Activated effector memory CD4-positive, alpha-beta T cell treated with Interleukin-2 at 50 U/mL for 16 hours (primary cell): ENCODE results near the gene ZMIZ1.

Experiments used
- DNase-seq: peaks from one replicate; pipeline ENCODE4 v3.0.0-alpha.2; 2020

Gene ZMIZ1

DNA sequence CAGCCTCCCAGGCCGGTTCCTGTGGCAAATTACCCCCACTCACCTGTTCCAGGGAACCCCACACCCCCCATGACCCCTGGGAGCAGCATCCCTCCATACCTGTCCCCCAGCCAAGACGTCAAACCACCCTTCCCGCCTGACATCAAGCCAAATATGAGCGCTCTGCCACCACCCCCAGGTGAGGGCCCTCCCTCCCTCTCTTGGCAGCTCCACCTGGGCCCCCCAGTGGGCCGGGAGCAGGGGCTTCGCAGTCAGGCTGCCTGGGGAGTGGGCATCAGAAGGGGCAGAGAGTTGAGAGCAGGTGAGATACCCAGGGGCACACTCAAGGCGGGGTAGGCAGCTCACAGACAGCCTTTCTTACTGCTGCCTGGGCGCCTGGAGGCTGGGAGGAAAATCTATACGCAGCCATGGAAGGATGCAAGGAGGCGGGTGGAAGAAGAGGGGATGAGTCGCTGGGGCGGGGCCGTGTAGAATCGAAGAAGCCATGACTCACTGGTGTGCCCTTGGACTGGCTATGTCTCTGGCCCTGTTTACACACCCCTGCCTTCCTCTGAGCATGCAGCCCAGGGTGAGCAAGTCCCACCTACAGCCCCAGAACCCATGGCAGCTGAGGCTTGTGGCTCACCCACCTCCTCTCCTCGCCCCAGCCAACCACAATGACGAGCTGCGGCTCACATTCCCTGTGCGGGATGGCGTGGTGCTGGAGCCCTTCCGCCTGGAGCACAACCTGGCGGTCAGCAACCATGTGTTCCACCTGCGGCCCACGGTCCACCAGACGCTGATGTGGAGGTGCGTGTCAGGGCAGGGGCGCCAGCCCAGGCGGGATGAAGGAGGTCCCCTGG, 229.9 kb downstream of the ZMIZ1 start:
- DNase-seq: no peak

DNA sequence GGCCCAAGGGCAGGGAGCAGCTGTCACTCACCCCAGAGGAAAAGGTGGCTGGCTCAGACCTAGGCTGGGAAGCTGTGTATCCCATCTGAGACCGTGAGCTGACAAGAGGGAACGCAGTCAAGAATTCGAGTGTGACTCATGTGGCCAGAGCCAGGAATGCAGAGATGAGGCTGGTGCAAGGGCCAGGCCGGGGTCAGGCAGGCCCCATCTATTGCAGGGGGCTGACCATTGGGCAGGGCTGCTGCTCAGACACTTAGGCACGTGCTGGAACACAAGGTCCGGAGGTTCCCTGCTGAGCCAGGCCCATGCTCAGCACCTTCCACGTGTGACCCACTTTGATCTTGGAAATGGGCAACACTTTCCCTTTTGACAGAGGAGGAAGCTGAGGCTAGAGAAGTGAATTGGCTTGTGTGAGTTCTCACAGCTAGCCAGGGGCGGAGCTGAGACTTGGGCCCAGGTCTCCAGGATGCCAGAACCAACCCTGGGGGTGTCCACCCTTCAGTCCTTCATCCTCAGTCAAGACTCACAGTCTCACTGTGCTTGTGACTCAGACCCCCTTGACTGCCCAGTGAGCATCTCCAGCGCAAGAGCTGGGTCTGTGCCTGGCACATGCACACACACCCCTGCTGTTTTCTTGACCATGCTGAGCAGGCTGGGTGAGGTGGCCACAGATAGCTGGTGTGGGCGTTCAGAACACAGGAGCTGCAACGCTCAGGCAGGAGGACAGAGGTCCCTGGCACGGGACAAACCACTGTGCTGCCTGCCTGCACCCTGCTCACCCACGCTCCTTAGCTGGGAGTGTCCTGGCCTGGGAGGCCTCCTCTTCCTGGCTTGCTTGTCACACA, 230.9 kb downstream of the ZMIZ1 start:
- DNase-seq: no peak

DNA sequence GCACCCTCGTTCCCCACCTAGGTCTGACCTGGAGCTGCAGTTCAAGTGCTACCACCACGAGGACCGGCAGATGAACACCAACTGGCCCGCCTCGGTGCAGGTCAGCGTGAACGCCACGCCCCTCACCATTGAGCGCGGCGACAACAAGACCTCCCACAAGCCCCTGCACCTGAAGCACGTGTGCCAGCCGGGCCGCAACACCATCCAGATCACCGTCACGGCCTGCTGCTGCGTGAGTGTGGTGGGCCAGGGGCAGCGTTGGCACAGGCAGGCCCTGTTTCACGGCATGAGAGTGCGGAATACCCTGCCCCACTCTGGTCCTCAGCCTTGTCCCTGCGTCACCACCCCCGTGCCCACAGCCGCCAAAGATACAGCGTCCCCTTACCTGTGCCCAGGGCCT, 231.9 kb downstream of the ZMIZ1 start:
- DNase-seq: no peak

DNA sequence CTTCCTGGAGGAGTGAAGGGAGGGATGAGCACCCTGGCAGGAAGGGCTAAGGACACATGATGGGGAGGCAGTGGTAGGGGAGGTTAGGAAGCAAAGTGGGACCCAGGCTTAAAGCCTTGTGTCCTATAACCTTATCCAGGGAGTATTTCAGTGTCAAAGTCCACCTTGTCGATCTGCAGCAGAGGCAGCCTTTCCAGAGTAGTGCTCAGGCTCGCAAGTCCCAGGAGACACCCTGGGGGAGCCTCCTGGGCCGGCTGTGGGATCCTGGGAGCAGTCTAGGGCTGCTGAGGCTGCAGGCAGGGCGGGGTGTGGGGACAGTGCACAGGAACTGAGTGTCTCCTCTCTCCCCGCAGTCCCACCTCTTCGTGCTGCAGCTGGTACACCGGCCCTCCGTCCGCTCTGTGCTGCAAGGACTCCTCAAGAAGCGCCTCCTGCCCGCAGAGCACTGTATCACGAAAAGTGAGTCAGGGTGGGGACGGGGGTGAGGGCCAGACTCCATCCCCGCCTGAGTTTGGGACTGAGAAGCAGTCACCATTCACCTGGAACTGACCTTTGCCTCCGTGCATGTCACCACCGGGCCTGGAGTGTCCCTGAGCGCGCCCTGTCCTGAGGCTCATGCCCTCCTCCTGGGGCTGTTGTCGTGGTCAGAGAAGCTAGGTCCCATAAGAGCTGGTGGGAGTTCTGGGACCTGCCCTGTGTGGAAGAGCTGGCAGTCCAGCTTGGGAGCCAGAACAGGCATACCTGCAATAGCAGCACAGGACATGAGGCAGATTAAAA, 233.2 kb downstream of the ZMIZ1 start:
- no peak for DNase-seq

DNA sequence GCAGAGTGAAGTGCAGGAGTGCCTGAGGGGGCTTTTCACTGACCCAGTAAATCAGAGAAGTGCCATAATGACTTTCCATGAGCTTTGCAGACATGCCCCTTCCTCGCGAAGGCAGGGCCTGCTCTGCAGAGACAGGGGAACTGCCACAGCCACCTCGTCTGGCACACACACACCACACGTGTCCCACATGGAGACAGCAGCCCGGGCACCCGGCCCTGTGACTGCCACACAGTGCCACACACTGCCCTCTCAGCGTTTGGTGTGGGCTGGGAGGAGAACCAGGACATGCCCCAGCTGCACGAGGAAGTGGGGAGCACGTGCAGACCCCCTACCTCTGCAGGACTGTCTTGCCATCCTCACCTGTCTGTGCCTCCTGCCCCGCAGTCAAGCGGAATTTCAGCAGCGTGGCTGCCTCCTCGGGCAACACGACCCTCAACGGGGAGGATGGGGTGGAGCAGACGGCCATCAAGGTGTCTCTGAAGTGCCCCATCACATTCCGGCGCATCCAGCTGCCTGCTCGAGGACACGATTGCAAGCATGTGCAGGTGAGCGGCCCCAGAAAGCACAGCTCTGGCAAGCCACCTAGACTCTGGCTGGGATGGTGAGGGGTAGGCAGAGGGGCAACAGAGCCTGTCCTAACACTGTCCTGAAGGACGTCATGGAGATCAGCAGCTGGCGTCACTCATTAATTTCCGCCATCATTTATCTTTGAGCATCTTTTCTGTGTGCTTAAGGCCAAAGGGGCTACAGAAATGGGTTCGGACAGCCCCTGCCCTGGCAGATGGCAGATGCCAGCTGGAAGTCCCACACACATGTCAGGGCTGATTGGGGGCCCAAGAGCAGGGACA, 235.1 kb downstream of the ZMIZ1 start:
- no peak for DNase-seq

DNA sequence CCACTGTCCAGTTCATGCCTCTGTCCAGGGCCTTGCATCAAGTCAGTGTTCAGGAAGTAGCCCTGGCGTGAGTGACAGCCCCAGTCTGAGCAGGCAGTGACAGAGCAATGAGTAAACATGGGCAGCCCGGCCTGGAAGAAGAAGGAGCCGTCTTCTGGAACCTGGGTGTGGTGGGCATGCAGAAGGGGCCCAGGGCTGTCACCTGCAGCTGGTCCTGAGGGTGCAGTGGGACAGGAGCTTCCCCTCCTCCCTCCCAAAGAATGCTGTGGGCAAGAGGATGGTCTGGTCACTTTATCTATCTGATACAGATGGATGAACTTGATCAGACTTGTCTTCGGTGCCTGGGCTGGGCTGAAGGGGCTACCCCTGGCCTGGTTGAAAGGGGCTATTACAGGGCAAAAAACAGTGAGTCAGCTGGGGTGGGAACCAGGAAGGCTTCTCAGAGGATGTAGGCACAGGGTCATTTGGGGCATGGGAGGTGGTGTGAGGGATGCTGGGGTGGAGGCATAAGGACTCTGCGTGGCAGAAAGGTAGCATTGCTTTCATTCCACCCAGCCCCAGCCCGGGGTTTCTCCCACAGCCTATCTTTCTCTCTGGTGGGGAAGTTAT, 235.8 kb downstream of the ZMIZ1 start:
- DNase-seq: no peak

DNA sequence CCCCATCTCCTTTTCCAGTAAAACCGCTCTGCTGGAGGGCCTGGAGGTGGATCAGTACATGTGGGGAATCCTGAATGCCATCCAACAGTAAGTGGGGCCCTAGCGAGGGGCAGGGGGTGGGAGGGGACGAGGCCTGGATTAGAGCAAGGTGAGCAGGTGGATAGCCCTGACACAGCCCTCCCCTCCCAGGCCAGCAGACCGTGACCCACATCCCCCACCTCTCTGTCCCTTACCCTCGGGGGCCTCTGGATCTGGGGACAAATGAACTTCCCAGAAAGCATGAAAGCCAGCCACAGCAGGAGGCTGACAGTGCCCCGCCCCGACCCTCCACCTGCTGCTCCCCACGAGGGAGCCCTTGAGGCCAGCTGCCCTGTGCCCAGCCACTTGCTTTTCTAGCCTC, 236.7 kb downstream of the ZMIZ1 start:
- DNase-seq: no peak

DNA sequence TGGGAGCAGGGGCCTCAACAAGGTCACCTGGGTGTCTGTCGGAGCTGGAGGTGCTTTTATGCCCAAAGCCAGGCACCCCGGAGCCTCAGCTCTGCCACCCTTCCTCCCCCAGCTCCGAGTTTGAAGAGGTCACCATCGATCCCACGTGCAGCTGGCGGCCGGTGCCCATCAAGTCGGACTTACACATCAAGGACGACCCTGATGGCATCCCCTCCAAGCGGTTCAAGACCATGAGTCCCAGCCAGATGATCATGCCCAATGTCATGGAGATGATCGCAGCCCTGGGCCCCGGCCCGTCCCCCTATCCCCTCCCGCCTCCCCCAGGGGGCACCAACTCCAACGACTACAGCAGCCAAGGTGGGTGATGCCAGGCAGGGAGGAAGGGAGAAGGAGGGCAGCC, 237.2 kb downstream of the ZMIZ1 start:
- no peak for DNase-seq

DNA sequence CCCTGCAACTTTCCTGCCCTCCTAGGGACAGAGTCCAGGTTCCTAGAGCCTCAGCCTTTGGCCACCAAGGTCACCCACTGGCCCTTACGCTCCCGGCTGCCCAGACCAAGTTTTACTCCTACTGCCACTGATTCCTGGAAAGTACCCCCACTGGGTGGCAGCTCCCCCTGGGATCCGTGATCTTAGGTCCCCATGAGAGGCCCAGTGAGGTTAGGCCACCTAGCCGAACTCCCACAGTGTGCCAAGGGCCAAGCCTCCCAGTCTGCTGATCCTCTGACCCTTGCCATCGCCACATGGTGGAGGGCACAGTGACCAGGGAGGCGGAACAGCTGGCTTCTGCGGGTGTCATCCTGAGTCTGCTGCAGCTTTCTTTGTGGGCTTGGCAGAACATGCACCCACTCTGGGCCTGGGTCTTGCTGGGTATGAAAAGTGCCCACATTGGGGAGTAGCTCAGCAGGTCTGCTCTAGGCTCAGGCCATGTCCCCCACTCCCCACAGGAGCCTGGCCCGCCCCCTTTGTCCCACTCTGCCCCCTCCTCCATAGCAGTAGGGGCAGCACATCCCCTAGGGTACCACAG, 238.0 kb downstream of the ZMIZ1 start:
- DNase-seq: no peak

DNA sequence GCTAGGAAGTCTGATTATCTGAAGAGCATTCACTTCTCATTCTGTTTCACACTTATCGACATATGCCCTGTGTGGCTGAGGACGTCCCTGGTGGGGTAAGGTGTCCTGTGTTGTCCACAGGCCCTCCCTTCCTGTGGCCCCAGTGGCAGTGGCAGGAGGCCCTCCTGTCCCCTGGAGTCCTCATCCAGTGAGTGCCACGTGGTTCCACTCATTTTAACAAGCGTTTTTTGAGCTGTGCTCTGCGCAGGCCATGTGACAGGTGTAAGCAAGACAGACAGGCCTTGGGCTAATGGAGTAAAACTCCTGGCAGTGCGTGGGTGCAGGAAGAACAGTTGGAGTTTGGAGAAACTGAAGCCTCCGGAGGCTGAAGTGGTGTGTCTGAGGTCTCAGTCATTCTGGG, 239.2 kb downstream of the ZMIZ1 start:
- no peak for DNase-seq

DNA sequence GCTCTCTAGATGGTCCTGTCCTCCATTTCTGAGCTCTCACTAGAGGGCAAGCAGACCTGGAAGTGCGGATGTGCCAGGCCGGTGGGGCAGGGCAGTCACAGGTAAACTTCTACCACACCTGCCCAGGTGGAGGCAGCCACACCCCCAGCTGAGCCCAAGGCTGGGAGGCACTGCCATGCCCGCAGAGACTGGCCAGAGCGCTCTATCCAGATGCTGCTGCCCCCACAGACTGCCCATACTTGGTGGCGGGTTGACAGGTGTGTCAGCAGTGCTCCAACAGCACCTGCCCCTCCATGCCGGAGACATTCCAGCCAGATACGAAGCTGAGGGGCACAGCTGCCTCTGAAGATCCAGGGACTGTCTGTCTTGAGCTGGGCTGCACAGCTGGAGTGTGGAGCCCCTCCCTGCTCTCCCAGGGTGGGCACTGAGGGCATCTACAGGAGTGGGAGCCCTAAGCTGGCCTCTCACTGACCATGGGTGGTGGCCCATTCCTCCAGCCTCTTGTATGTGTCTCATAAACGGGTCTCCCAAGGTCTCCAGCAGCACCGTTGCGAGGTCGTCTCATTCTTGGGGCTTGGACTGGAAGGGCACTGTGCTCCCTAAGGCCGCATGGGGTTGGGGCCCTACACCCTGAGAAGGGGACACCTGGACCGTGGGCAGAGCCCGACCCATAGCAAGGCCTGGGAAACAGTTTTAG, 240.4 kb downstream of the ZMIZ1 start:
- DNase-seq: no peak

DNA sequence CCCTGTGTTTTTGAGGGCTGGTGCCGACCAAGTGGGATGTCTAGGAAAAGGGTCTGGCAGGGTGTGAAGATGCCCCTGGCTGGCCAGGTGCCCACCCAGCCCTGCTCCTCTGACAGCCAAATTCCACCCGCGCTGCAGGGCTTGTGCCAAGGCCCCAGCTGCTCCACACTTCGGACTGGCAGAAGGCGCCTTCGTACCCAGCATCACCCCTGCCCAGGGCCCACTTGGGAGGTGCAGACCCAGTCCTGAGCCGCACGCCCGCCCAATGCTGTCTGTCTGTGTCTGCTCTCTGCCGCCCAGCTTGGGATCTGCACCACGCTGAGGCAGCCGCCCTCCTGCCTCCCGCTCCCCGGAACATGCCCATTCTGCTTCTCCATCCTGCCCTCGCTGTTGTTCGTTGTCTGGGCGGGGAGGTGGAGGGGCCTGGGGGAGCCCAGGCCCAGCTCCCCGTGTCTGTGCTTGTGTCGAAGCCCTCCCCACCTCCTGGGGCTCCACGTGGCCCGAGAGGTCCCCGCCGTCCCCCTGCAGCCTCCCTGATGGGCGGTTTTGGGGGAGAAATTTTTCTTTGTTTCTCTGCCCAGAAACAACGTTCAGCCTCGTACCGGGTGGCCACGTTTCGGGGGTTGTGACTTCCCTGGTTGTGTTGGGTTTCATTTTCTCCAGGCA, 241.6 kb downstream of the ZMIZ1 start:
- no peak for DNase-seq

DNA sequence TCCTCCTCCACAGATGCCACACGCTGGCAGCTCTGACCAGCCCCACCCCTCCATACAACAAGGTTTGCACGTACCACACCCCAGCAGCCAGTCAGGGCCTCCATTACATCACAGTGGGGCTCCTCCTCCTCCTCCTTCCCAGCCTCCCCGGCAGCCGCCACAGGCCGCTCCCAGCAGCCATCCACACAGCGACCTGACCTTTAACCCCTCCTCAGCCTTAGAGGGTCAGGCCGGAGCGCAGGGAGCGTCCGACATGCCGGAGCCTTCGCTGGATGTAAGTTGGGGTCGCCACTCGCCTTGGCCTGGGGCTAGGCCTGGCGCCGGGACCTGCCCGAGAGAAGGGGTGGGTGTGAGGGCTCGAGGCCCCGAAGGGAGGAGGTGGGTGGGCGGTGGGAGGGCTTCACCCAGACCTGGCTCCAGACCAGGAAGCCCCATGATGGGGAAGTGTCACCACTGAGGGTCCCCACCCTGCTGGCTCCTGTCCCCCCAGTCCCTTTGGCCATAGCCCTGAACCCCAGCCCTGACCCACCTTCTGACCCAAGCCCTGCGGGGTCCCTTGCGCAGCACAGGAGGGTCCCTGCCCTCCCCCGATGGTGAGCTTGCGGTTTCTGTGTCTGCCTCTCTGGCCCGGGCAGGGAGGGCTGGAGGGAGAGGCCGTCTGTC, 242.3 kb downstream of the ZMIZ1 start:
- DNase-seq: no peak

DNA sequence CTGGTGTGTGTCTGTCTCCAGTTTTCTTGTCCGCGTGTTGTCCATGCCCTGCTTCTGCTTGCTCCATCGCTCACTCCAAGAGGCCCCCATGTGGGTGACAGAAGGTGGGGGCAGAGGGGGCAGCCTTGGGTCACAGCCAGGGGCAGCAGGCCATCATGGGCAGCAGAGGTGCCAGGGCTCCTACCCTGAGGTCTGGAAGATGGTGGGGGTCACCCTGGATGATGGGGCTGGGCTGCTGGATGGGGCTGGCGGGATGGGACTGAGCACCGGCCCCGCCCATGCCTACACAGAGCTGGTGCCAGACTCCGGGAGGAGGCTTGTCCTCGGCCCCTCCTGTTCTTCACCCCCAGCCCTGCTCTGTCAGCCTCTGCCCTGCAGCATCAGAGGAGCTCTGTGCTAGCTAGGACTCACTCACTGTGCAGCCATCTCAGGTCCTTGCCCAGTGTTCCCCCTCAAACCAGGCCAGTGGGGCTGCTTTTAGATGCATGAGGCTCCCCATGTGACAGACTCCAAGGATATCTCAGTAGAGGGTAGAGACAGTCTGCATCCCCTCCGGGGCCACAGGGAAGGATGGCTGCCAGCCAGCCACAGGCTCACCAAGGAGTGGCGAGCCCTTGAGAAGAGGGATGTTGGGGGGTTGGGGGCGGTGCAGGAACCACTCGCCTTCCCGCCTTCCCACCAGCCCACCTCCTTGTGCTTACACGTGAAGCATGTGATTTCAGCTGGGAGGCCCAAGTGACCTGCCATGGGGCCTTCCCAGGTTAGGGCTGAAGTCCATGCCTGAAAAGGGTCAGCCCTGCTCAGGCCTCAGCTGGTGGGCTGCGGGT, 243.0 kb downstream of the ZMIZ1 start:
- no peak for DNase-seq

DNA sequence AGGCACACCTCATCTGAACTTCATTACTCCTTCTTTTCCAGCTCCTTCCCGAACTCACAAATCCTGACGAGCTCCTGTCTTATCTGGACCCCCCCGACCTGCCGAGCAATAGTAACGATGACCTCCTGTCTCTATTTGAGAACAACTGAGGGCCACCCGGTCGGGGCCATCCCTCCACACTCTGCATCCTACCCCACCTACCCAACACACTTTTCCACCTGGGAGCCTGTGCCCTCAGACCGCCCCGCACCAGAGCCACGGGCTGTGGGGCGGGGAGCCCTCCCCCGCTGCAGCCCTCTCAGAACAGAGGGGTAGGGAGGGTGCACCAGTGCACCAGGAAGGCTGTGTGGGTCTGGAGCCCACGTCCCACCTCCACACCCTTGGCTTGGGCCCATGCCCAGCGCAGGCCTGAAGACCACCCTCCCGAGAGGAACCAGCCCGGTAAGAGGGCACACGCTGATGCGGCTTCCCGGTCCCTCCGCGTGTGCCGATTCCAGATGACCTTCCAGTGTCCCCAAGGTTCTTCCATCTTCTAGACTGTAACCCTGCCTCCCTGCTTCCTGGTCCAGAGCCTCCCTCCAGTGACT, 243.9 kb downstream of the ZMIZ1 start:
- DNase-seq: no peak

DNA sequence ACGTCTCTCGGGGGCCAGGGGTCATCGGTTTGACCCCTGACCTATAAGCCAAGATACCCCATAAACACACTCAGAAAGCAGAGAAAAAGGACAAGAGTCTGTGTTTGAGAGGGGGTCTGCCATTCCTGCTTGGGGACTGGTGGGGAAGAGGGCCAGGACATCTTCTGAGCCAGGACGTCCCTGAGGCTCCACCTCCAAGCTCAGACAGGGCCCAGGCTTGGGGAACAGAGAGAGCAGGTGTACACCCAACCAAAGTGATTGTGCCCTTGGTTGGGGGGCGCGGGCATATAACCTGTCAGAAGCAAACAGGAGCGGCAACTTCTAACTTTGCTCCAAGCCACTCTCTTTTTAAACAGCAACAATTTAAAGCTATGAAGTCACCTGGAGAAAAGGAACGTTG, 244.6 kb downstream of the ZMIZ1 start:
- DNase-seq: no peak

DNA sequence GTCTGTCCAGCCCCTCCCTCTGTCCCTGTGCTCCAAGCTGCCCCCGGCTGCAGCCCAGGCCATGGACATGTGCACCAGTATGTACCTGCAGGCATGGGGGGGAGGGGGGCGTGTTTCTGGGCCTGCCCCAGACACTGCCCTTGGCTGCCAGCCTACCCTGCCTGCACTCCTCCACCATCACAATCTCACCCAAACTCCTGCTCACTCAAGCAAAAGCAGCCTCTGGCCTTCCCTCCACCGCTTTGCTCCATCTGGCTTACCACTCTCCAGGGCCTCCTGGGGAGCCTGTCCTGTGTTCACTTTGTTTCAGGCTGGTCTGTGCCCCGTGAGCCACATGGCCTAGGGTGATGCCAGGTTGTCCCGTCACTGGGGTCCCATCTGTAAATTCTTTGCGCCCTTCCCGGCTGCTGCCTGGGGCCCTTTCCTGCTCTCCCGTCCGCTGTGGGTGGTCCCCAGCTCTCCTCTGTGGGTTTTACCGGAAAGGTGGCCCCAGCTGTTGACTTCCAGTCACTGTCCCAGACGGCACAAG, 245.2 kb downstream of the ZMIZ1 start:
- no peak for DNase-seq
